Neural cell (in vitro differentiated cells): Measurements from ENCODE around the gene ST14.

Source experiments
- CTCF ChIP-seq: fragments of 450-650 bp; IDR thresholded peaks from 2 replicates; pipeline ENCODE4 v1.5.1; 2014; ENCODE audit warnings: antibody characterized with exemption, mild to moderate bottlenecking, moderate library complexity; ENCODE audit not compliant: poor library complexity, severe bottlenecking
- EP300 ChIP-seq: fragments of 450-650 bp; conservative IDR thresholded peaks from 2 replicates; pipeline ENCODE4 v1.6.1; 2014; ENCODE audit warnings: antibody characterized with exemption, mild to moderate bottlenecking, moderate library complexity; ENCODE audit not compliant: poor library complexity, severe bottlenecking
- EZH2 ChIP-seq: fragments of 200-600, 300-800 bp; shearing (Covaris generic), sonication (generic); IDR thresholded peaks from 2 replicates; pipeline ENCODE4 v1.6.1; 2014; ENCODE audit warnings: antibody characterized with exemption, low read length, borderline replicate concordance, mild to moderate bottlenecking; ENCODE audit not compliant: insufficient read depth, poor library complexity, severe bottlenecking
- REST ChIP-seq: IDR thresholded peaks from 2 replicates; pipeline ENCODE4 v1.6.1; 2012; ENCODE audit warnings: borderline replicate concordance
- SMC3 ChIP-seq: fragments of 450-650 bp; conservative IDR thresholded peaks from 2 replicates; pipeline ENCODE4 v1.6.1; 2014; ENCODE audit warnings: antibody characterized with exemption, mild to moderate bottlenecking, moderate library complexity; ENCODE audit not compliant: poor library complexity
- TAF1 ChIP-seq: IDR thresholded peaks from 2 replicates; pipeline ENCODE4 v1.6.1; 2012; ENCODE audit warnings: low read depth

GRCh38 chr11:130237282-130238006 lies 77.9 kb downstream of the ST14 start:
- TF ChIP-seq TAF1 (no peak), EZH2 (no peak), CTCF (no peak), EP300 (no peak), SMC3 (no peak), REST (no peak)
